ENCODE measurements around the gene RAP1GAP2.

RAP1GAP2 gene

GRCh38 chr17:2924211-2924610 lies 128.0 kb downstream of the RAP1GAP2 start:
- DNase-seq = no peak

GRCh38 chr17:2925011-2925410 lies 128.8 kb downstream of the RAP1GAP2 start:
- DNase-seq = no peak

- no peak for DNase-seq
These were observed 129.9 kb downstream of the RAP1GAP2 start for GRCh38 chr17:2926019-2926650.

GRCh38 chr17:2928294-2928890 lies 132.2 kb downstream of the RAP1GAP2 start:
- no peak for DNase-seq

- DNase-seq = peak; percentile 16
These were observed 133.8 kb downstream of the RAP1GAP2 start for GRCh38 chr17:2929881-2930533.

GRCh38 chr17:2931876-2932275 lies 135.6 kb downstream of the RAP1GAP2 start:
- DNase-seq = no peak

GRCh38 chr17:2932946-2933345 lies 136.7 kb downstream of the RAP1GAP2 start:
- no peak for DNase-seq

GRCh38 chr17:2933606-2934005 lies 137.4 kb downstream of the RAP1GAP2 start:
- no peak for DNase-seq

GRCh38 chr17:2935632-2936031 lies 139.4 kb downstream of the RAP1GAP2 start:
- no peak for DNase-seq

- no peak for DNase-seq
These were observed 140.1 kb downstream of the RAP1GAP2 start for GRCh38 chr17:2936351-2936750.

- no peak for DNase-seq
These were observed 140.6 kb downstream of the RAP1GAP2 start for GRCh38 chr17:2936771-2937321.

- no peak for DNase-seq
These were observed 141.2 kb downstream of the RAP1GAP2 start for GRCh38 chr17:2937331-2938003.

- DNase-seq = no peak
These were observed 143.6 kb downstream of the RAP1GAP2 start for GRCh38 chr17:2939714-2940351.

- no peak for DNase-seq
These were observed 144.1 kb downstream of the RAP1GAP2 start for GRCh38 chr17:2940352-2940751.

GRCh38 chr17:2943981-2944380 lies 147.7 kb downstream of the RAP1GAP2 start:
- DNase-seq = no peak

GRCh38 chr17:2945299-2945698 lies 149.1 kb downstream of the RAP1GAP2 start:
- DNase-seq = no peak

- no peak for DNase-seq
These were observed 149.9 kb downstream of the RAP1GAP2 start for GRCh38 chr17:2946144-2946543.

GRCh38 chr17:2947588-2947950 lies 151.3 kb downstream of the RAP1GAP2 start:
- DNase-seq = no peak

GRCh38 chr17:2947996-2948550 lies 151.8 kb downstream of the RAP1GAP2 start:
- no peak for DNase-seq

GRCh38 chr17:2948721-2949468 lies 152.7 kb downstream of the RAP1GAP2 start:
- DNase-seq = no peak

GRCh38 chr17:2949469-2950044 lies 153.3 kb downstream of the RAP1GAP2 start:
- no peak for DNase-seq

GRCh38 chr17:2950846-2951245 lies 154.6 kb downstream of the RAP1GAP2 start:
- no peak for DNase-seq
